Cerebellar cortex (tissue), 1 donor: ENCODE measurements around the gene TRIM7.
"Not testable (repeated sequence)": the region's sequence is repeated elsewhere in the genome, so short reads cannot be mapped to it uniquely, and the experiment has no call there.

Source experiments
- DNase-seq: peaks from one replicate; pipeline ENCODE4 v3.0.0-alpha.2; 2015; ENCODE audit warnings: low spot score

TRIM7 gene

DNA sequence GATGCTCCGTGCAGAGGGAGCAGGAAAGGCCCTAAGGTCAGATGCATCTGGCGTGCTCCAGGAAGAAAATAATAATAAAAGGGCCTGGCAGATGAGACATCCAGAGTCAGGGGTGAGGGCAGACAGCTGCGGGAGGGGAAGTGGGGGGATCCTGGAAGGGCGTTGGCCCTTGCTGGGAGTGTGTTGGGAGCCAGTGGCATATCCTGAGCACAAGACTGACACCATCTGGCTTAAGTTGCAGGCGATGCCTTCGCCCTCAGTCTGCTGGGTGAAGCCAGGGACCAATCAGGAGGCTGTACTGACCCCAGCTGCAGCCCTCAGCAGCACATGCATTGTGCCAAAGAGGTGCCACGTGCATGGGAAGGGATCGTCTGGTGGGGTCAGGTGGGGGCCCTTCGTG lies 53.9 kb downstream of the TRIM7 start:
- DNase-seq, result no peak

DNA sequence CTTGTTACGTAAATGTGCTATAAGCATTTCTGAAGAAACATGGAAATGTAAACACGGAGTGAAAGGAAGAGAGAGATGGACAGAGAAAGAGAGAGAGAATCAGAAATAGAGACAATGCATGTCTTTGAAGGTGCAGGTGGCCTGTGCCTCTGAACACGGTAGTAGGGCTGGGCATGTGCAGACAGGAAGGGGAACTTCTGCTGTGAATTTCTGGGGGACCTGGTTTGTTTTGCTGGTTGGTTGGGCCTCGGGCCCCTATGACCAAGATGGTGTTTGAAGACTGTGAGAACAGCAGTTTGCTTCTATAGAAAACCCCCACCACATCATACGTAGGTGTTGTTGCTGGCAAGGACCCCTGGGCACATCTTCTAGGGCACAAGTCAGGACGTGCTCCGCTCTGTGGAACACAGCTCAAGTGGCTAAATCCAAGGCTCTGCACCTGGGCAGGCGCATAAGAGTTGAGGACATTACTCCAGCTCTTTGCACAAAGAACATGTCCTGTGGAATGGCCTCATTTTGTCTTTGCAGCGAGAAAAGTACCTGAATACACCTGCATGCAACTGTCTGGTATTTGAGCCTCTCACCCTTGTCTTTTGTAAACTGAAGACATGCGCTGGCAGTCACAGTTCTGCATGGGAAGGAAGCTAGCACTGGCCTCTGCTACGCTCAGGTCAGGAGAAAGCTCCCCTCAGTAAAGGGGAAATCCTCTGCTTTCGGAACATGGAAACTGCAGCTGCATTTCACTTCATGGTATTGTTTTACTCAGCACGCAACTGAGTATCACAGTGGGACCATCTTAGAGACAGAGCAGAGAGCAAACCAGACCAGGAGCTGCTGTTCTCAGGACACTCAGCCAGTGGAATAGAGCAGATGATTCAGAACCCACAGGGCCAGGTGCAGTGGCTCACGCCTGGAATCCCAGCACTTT lies 54.9 kb downstream of the TRIM7 start:
- no peak for DNase-seq

DNA sequence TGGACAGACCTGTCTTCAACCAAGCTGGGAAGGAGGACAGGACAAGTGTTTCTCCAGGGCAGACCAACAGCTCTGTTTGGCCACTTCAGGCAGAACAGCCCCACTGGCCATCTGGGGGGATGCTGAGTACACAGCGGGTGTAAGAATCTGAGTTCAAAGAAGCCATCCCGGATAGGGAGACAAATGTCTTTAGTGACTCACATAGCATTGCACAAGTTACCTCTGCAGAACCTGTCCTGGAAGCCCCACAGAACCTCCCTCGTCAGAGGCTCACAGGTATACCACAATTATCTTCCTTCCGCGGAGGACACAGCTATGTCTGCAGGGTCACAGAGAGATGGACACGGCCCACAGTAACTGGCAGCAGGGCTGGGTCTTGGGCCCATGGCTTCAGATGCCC lies 55.6 kb downstream of the TRIM7 start:
- DNase-seq, result no peak

DNA sequence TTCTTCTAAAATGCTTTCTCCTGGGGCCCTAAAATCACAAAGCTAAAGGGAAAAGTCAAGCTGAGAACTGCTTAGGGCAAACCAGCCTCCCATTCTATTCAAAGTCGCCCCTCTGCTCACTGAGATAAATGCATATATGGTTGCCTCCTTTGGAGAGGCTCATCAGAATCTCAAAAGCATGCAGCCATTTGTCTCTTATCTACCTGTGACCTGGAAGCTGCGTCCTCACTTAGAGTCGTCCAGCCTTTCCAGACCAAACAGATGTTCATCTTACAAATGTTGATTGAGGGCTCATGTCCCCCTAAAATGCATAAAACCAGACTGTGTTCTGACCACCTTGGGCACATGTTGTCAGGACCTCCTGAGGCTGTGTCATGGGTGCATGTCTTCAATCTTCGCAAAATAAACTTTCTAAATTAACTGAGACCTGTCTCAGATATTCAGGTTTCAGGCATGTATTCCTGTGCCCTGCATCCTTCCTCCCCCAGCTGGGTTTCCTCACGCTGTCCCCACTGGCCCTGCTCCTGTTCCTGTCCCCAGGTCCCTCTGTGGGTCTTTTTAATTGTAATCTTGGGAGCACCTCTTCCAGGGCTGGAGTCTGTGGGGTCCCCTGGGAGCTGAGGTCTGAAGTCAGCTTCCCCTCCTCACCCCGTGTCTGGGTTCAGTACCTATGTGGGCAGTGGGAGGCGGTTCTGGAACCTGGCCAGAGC lies 57.9 kb downstream of the TRIM7 start, which contains the start of gene OR2V2:
Gene OR2V2, plus strand, starts transcription at position 660 of the 710 bp plus-strand sequence. CDS start 7,357 bp downstream, outside the sequence.
- DNase-seq, result not testable (repeated sequence)

DNA sequence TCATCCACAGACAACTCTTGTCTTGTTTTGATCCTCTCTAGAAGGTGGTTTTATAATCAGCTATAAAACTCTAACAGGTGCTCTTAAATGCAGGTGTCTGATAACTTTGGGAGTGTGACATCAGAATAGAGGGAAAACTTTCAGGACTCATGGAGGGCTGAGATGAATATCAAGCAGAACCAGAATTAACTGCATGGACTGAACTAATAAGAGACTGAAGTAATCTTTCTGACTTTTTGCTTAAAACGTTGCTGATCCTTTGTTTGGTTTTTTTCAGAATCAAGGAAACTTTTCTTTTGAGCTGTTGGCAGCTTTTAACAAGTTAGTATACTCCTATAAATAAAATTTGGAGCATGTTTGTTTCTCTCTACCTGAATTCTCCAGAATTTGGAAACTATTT lies 59.9 kb downstream of the TRIM7 start:
- DNase-seq, result no peak
